ENCODE results near the gene TGFBR2. TPM values are rescaled to one million over a fixed set of nuclear protein-coding genes. Genes with fewer than 3 reads are reported as not detected.

TGFBR2 gene
- total and polyA plus RNA-seq, 2 experiments from 2014 or later = 42.2 to 52.8 TPM

GRCh38 chr3:30742796-30743619 is 136.6 kb downstream of the TGFBR2 start:
- no peaks in the 10 kb centered on the region for H4K20me1 ChIP-seq (ENCODE audit: insufficient read depth, poor library complexity, severe bottlenecking)
- H2AFZ ChIP-seq = no peak overlapping the region
- no peaks in the 10 kb centered on the region for H3K9me3 ChIP-seq (ENCODE audit: low read depth)
- TF ChIP-seq CTCF (IDR thresholded peaks at IDR 0.05; ENCODE audit: poor library complexity) (no peak), EZH2phosphoT487 (IDR thresholded peaks at IDR 0.05; ENCODE audit: low read depth, severe bottlenecking, unreplicated experiment) (no peak), EZH2 (IDR thresholded peaks at IDR 0.05; ENCODE audit: borderline replicate concordance) (no peak)
- no peak overlapping the region for H3K4me3 ChIP-seq
- H3K9me2 ChIP-seq (replicated peaks; ENCODE audit: insufficient read depth) = no peaks in the 10 kb centered on the region
- no peaks in the 10 kb centered on the region for H3K36me3 ChIP-seq (replicated peaks; ENCODE audit: insufficient read depth, low read depth)
- no peak overlapping the region for H3K27ac ChIP-seq
- no peaks in the 10 kb centered on the region for H3K79me2 ChIP-seq
- no peaks in the 10 kb centered on the region for H3K27me3 ChIP-seq
- WGBS (ENCODE audit: low lambda C conversion rate, missing lambda C conversion rate) = 77% methylated on average over 4 of the region's 4 CpGs
- DNase-seq (ENCODE audit: low spot score) = no peak
- no peaks in the 10 kb centered on the region for H3K4me1 ChIP-seq (ENCODE audit: insufficient read depth)
- H3K4me2 ChIP-seq = no peak overlapping the region
